Fibroblast of lung (primary cell): ENCODE measurements around the gene DRAXIN. TPM values are rescaled to one million over a fixed set of nuclear protein-coding genes. Genes with fewer than 3 reads are reported as not detected.

Experiments
- DNase-seq, 2 donors: peaks; one replicate each; pipeline versions ENCODE4 v3.0.0 to v3.0.0-alpha.2; 2010; ENCODE audit warnings: low read depth in 2 of 2
- H2AFZ ChIP-seq: 2 replicates; pipeline ENCODE4 v1.5.1; 2012; ENCODE audit warnings: low read length, control low read depth, inconsistent platforms
- H3K27ac ChIP-seq: 2 replicates; pipeline ENCODE4 v1.5.1; 2011; ENCODE audit warnings: low read length, control low read depth; ENCODE audit not compliant: insufficient read depth
- H3K27me3 ChIP-seq: 2 replicates; pipeline ENCODE4 v1.5.1; 2011; ENCODE audit warnings: mild to moderate bottlenecking, low read length; ENCODE audit not compliant: control insufficient read depth, insufficient read depth
- H3K36me3 ChIP-seq: 2 replicates; pipeline ENCODE4 v1.5.1; 2011; ENCODE audit warnings: low read length; ENCODE audit not compliant: control insufficient read depth, insufficient read depth
- H3K4me1 ChIP-seq: 2 replicates; pipeline ENCODE4 v1.5.1; 2011; ENCODE audit warnings: low read length; ENCODE audit not compliant: control insufficient read depth, insufficient read depth; ENCODE audit errors: extremely low read depth
- H3K4me2 ChIP-seq: 2 replicates; pipeline ENCODE4 v1.5.1; 2011; ENCODE audit warnings: low read length, control low read depth; ENCODE audit not compliant: insufficient read depth; ENCODE audit errors: extremely low read depth
- H3K4me3 ChIP-seq, 4 experiments: fragments of 200-600 bp in 1 of 4; sonication (generic) in 1 of 4; replicated peaks in 1 of 4; 2 replicates each; pipeline ENCODE4 v1.5.1; 2011 to 2016; ENCODE audit warnings: low read length in 4 of 4, low read depth in 3 of 4, mild to moderate bottlenecking in 3 of 4, control low read depth in 2 of 4, inconsistent platforms in 1 of 4, mixed read lengths in 1 of 4; ENCODE audit not compliant: insufficient read depth in 1 of 4; ENCODE audit errors: control extremely low read depth in 1 of 4
- H3K79me2 ChIP-seq: 2 replicates; pipeline ENCODE4 v1.5.1; 2012; ENCODE audit warnings: mild to moderate bottlenecking, low read length, inconsistent platforms; ENCODE audit not compliant: control insufficient read depth, insufficient read depth
- H3K9ac ChIP-seq: 2 replicates; pipeline ENCODE4 v1.5.1; 2011; ENCODE audit warnings: mild to moderate bottlenecking, low read length, control low read depth; ENCODE audit not compliant: insufficient read depth
- H3K9me3 ChIP-seq: 2 replicates; pipeline ENCODE4 v1.5.1; 2012; ENCODE audit warnings: low read depth, low read length; ENCODE audit not compliant: control insufficient read depth, insufficient read depth
- H4K20me1 ChIP-seq: 2 replicates; pipeline ENCODE4 v1.5.1; 2011; ENCODE audit warnings: low read length; ENCODE audit not compliant: control insufficient read depth, insufficient read depth; ENCODE audit errors: extremely low read depth
- EZH2 ChIP-seq: IDR thresholded peaks from 2 replicates; pipeline ENCODE4 v1.5.1; 2012; ENCODE audit warnings: low read length, control low read depth, mild to moderate bottlenecking; ENCODE audit errors: missing control alignments
- polyA plus RNA-seq, 2 donors: library from polyadenylated mRNA; depleted of rRNA in 1 of 2; stranded (reverse) in 1 of 2; unstranded in 1 of 2; fragments of >200 nt; gene quantifications; 2 replicates each; pipeline ENCODE4 v1.2.1, GENCODE V29; 2011 to 2012; ENCODE audit warnings: missing spikeins in 1 of 2
- total RNA-seq: library from RNA; depleted of rRNA; stranded (reverse); fragments of >200 nt; gene quantifications from 2 replicates; pipeline ENCODE4 v1.2.1, GENCODE V29; 2014
- TF ChIP-seq, protein P1 (sequence below), 2 donors: IDR thresholded peaks in 1 of 2; conservative IDR thresholded peaks in 1 of 2; 1 replicate in 1 of 2; 2 replicates in 1 of 2; pipeline ENCODE4 v1.5.1; 2011 to 2012; ENCODE audit warnings: low read length in 2 of 2, control low read depth in 1 of 2, inconsistent platforms in 1 of 2, low read depth in 1 of 2, mild to moderate bottlenecking in 1 of 2

Gene DRAXIN
- total and polyA plus RNA-seq, 2 donors (not counting 1 experiment from before 2014, with no cell fraction given) = 0.03 to 0.50 TPM

GRCh38 chr1:11770011-11770410 is 78.5 kb downstream of the DRAXIN start:
- Histone ChIP-seq H3K9me3 (no peaks in the 10 kb centered on the region), H2AFZ (no peak overlapping the region), H4K20me1 (no peaks in the 10 kb centered on the region), H3K27ac (no peak overlapping the region), H3K9ac (no peak overlapping the region), H3K27me3 (peaks cover 6% of the 10 kb centered on the region), H3K4me3 (no peak overlapping the region), H3K36me3 (no peaks in the 10 kb centered on the region), H3K4me2 (no peak overlapping the region), H3K4me1 (no peaks in the 10 kb centered on the region), H3K79me2 (no peaks in the 10 kb centered on the region)
- TF ChIP-seq EZH2 = no peak
- TF ChIP-seq, protein P1, sequence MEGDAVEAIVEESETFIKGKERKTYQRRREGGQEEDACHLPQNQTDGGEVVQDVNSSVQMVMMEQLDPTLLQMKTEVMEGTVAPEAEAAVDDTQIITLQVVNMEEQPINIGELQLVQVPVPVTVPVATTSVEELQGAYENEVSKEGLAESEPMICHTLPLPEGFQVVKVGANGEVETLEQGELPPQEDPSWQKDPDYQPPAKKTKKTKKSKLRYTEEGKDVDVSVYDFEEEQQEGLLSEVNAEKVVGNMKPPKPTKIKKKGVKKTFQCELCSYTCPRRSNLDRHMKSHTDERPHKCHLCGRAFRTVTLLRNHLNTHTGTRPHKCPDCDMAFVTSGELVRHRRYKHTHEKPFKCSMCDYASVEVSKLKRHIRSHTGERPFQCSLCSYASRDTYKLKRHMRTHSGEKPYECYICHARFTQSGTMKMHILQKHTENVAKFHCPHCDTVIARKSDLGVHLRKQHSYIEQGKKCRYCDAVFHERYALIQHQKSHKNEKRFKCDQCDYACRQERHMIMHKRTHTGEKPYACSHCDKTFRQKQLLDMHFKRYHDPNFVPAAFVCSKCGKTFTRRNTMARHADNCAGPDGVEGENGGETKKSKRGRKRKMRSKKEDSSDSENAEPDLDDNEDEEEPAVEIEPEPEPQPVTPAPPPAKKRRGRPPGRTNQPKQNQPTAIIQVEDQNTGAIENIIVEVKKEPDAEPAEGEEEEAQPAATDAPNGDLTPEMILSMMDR (conservative IDR thresholded peaks at IDR 0.05 in 1 of 2, IDR thresholded peaks at IDR 0.05 in 1 of 2; ENCODE audit: low read depth in 1 of 2, low read length in 2 of 2) = no peak
- no peak for DNase-seq

DNA sequence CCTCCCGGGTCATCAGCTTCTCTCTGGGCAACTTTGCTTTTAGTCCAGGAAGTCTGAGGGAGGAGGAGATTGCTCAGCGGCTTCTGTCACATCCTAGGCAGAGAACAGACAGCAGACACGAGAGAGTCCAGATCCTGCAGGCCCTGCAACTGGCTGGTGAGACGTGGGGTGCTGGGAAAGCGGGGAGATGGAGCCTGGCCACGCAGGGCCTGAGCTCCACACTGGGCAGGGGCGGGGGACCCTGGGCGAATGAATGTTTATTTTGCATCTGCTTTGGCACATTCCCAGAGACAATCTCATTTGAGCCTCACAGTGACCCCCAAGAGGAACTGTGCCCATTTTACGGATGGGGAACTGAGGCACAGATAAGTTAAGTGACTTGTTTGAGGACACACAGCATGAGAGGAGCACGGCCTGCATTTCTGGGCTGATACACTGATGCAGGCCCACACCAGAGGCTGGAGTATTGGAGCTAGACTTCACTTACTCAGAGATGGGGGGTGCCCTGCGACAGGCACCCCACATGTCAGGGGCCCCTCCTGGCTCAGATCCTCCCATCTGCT is 80.1 kb downstream of the DRAXIN start:
- no peaks in the 10 kb centered on the region for H3K9me3 ChIP-seq
- H3K27ac ChIP-seq = no peak overlapping the region
- TF ChIP-seq, protein P1 (conservative IDR thresholded peaks at IDR 0.05 in 1 of 2, IDR thresholded peaks at IDR 0.05 in 1 of 2; ENCODE audit: low read depth in 1 of 2, low read length in 2 of 2) = no peak
- no peak for TF ChIP-seq EZH2
- H3K9ac ChIP-seq = no peak overlapping the region
- no peaks in the 10 kb centered on the region for H3K4me1 ChIP-seq
- no peaks in the 10 kb centered on the region for H4K20me1 ChIP-seq
- no peak overlapping the region for H3K4me2 ChIP-seq
- DNase-seq = no peak
- no peaks in the 10 kb centered on the region for H3K36me3 ChIP-seq
- no peaks in the 10 kb centered on the region for H3K79me2 ChIP-seq
- no peak overlapping the region for H2AFZ ChIP-seq
- H3K27me3 ChIP-seq = peaks cover 6% of the 10 kb centered on the region
- no peak overlapping the region for H3K4me3 ChIP-seq

DNA sequence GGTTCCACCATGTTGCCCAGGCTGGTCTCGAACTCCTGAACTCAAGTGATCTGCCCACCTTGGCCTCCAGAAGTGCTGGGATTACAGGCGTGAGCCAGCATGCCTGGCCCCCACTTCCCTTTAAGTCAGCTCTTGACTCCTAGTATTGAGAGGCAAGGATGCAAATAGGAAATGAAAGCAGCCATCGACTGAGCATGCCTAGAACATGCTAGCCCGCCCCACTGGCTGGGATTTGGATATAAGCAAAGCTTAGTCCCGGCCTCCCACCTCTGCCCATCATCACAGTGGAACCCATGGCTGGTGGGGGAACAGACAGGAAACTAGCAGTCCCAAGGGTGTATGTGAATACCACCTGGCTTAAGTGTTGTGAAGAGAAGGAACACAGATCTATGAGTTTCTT is 80.9 kb downstream of the DRAXIN start:
- no peak overlapping the region for H2AFZ ChIP-seq
- no peaks in the 10 kb centered on the region for H3K4me1 ChIP-seq
- no peak for DNase-seq
- H3K4me3 ChIP-seq = no peak overlapping the region
- TF ChIP-seq, protein P1 (conservative IDR thresholded peaks at IDR 0.05 in 1 of 2, IDR thresholded peaks at IDR 0.05 in 1 of 2; ENCODE audit: low read depth in 1 of 2, low read length in 2 of 2) = no peak
- TF ChIP-seq EZH2 = no peak
- no peaks in the 10 kb centered on the region for H3K79me2 ChIP-seq
- H3K27me3 ChIP-seq = peaks cover 6% of the 10 kb centered on the region
- H3K36me3 ChIP-seq = no peaks in the 10 kb centered on the region
- no peak overlapping the region for H3K27ac ChIP-seq
- H3K9ac ChIP-seq = no peak overlapping the region
- no peaks in the 10 kb centered on the region for H3K9me3 ChIP-seq
- H3K4me2 ChIP-seq = no peak overlapping the region
- H4K20me1 ChIP-seq = no peaks in the 10 kb centered on the region
